ENCODE measurements around the gene DUSP16.
"Not testable (repeated sequence)": the region's sequence is repeated elsewhere in the genome, so short reads cannot be mapped to it uniquely, and the experiment has no call there.

The DUSP16 gene, protein sequence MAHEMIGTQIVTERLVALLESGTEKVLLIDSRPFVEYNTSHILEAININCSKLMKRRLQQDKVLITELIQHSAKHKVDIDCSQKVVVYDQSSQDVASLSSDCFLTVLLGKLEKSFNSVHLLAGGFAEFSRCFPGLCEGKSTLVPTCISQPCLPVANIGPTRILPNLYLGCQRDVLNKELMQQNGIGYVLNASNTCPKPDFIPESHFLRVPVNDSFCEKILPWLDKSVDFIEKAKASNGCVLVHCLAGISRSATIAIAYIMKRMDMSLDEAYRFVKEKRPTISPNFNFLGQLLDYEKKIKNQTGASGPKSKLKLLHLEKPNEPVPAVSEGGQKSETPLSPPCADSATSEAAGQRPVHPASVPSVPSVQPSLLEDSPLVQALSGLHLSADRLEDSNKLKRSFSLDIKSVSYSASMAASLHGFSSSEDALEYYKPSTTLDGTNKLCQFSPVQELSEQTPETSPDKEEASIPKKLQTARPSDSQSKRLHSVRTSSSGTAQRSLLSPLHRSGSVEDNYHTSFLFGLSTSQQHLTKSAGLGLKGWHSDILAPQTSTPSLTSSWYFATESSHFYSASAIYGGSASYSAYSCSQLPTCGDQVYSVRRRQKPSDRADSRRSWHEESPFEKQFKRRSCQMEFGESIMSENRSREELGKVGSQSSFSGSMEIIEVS

DNA sequence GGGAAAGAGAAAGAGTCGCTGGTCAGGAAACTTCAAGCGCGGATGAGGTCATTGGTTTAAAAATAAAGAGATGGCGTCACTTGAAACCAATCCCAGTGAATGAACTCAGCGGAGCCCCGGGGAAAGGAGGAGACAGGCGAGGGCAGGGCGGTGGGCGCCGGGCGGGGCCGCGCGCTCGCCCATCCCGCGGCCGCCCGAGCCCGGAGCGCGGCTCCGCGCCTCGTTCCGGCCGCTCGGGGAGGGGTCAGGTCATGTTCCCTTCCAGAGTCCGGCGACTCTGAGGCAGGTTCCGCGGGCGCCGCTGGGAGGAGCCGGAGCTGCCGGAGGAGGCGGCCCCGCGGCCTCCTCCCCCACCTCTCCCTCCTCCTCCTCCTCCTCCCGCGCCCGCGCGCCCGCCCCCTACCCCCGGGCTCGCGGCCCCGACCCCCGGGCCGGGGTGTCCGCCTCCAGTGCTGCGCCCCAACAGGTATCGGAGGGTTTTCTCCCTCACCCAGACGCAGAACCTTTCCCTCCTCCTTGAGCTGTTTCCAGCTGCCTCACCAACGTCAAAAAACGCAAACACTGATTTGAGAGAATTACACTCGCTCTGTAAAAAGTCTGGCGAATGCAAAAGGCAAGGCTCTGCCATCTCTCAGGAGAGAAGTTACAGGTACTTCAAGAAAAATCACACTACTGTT is at the start of gene DUSP16:
TSS of gene DUSP16 (minus strand) at position 279 of the 677 bp plus-strand sequence. CDS start 41,765 bp downstream, outside the sequence.
- DNase-seq: peak; percentile 49

- DNase-seq: no peak
Observed at GRCh38 chr12:12612358-12612757, 49.7 kb upstream of the DUSP16 start.

DNA sequence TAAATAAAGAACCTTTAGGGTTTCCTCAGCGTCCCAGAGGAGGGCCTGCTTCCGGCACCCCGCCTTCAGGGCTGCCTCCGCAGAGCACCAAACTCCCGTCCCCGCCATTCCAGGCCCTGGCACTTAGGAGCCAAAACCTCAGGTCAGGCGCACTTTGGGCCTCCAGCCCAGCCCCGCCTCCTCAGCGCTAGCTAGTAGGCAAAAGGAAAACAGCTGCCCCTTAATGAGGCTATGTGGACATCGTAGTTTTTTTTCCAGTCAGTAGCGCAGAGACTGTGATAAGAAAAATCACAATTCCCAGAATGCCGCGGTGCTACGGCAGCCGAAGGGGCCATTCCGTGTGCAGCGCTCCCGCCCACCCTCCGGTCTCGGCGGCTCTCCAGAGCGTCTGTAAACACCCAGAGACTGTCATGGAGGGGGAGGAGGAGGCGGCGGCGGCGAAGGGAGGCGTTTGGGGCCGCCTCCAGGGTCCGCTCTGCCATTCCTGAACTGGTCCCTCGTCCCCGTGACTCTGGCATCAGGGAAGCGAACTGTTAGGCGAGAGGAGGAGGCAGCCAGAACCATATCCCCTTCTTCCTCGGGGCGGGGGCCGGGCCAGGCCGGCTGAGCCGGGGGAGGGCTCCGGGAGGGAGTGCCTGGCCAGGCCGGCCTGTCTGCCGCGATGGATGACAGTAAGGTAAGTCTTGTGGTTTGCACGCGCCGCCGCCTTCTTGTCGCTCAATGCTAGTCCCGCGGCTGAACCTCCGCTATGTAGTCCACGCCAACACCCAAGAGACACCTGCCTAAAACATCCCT is 49.0 kb upstream of the DUSP16 start, which contains the start of gene CREBL2:
TSS of gene CREBL2 (plus strand) at position 365 of the 795 bp plus-strand sequence. CDS start at position 662, 297 bp downstream.
- peak; percentile 73 for DNase-seq

- DNase-seq: no peak
Observed at GRCh38 chr12:12610711-12611110, 48.0 kb upstream of the DUSP16 start.

DNA sequence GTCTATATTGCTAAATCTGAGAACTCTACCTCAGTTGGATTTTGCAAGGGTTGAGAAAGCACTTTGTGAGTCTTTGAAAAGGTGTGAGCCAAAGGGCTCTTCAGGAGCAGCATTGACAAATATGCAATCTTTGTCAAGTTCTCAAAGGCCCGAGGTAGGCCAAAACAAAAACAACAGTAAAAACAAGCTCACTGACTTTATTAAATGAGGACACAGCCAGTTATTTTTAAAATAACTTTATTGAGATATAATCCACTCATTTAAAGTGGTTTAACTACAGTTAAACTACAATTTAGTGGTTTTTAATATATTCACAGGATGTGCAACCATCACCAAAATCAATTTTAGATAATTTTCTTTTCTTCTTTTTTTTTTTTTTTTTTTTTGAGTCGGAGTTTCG is 47.0 kb upstream of the DUSP16 start:
- no peak for DNase-seq

DNA sequence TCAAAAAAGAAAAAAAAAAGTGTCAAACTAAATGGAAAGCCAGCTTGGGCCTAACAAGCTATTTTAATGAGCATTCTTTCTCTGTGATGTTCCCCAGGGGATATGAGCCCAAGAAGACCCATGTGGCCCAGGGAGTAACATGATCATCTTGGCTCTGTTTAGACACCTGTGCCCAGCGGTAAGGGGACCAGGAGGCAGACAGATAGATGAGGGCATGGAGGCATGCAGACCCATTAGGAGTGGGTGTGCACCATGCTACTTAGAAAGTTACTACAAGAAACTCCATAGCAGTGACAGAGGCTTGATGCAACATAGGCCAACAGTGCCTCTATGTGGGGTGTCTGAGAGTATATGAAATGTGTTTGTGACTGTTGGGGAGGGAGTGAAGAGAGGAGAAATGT is 45.9 kb upstream of the DUSP16 start:
- DNase-seq: peak; percentile 79

- no peak for DNase-seq
Observed at GRCh38 chr12:12606781-12607589, 44.3 kb upstream of the DUSP16 start.

DNA sequence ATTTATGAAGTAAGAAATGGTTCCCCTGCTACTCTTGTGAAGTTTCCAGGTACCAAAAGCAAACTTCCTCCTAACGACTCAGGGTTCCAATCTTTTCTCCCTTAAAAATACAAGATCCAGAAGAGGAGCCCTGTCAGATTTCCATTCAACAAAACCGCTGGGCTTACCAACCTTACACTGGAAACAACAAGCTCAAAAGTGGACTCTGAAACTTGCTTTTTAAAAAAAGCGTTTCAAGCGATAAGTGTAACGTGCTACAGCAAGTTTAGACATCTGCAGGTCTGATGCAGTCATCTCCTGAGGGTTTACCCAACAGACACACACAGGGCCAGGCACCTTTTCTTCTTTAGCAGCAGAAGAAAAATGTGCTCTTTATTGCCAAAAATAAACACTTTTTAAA is 42.1 kb upstream of the DUSP16 start:
- DNase-seq: no peak

- DNase-seq: no peak
Observed at GRCh38 chr12:12600659-12601058, 38.0 kb upstream of the DUSP16 start.

DNA sequence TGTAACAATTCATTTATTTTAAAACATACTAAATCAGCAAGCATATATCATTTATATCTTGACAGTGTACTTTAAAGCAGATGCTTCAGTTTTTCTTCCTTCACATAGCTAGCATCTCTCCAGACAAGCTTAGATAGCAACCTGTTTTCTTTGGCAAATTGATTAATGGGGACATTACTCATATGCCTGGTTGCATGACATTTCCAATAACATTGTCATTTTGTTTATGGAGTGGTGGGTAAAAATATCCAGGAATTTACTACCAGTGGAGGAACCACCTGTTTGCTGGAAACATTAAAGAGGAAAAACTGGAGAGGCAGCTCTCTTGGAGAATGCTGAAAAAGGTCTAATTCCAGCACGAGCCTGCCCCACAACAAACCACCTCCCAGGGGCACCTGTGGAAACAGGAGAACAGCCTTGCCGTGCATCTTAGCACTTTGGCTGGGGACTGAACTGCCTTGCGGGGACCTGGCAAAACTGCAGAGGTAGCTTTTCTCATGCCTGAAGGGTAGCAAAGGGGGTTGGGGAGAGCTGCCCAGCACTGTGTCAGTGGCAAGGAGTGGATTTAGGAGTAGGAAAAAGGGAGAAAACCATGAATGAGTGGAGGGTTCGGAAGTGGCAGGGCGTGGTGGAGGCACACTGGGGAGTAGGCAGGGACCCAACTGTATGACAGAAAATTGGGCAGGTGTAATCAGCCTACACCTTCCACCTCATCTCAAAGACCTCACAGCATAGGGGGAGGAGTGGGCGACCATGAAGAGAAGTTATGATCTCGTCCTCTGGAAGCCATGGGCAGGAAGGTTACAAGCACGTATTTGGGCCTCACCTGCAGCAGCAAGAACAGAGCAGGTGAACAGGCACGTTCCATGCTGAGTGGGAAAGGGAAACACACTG is 37.3 kb upstream of the DUSP16 start:
- DNase-seq: no peak

- DNase-seq: no peak
Observed at GRCh38 chr12:12598864-12599263, 36.2 kb upstream of the DUSP16 start.

DNA sequence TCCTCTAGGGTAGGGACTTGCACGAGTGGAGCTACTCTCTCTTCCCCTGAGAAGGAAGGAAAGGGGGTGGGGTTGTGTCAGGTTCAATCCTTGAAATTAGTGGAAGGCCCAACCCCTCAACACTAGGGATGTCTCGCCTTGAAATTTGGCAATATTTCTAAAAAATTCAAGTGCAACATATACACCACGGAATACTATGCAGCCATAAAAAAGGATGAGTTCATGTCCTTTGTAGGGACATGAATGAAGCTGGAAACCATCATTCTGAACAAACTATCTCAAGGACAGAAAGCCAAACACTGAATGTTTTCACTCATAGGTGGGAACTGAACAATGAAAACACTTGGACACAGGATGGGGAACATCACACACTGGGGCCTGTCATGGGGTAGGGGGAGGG is 33.9 kb upstream of the DUSP16 start:
- DNase-seq: not testable (repeated sequence)

DNA sequence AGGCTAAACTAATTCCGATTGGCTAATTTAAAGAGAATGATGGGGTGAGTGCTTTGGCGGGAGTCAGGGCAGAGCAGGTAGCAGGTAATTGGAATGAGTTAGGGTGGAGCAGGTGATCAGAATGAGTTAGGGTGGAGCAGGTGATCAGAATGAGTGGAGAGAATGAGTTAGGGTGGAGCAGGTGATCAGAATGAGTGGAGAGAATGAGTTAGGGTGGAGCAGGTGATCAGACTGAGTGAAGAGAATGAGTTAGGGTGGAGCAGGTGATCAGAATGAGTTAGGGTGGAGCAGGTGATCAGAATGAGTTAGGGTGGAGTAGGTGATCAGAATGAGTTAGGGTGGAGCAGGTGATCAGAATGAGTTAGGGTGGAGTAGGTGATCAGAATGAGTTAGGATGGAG is 33.3 kb upstream of the DUSP16 start:
- DNase-seq: not testable (repeated sequence)

DNA sequence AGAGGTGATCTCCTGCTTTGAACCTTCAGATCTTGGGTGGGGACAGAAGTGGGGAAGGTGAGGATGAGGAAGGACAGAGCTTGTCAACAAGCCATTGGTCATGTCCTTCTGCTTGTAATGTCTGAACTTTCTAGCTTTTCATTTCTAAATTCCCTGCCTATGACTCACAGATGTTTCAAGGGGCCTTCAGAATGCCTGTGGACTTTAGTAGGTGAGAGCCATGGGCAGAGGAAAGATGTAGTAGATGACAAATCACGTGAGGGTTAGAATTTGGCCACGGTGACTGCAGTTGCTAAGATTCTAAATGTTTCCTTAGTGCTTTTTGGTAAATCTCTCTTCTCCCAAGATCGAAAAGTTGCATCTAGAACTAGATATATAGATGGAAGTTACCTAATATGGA is 30.3 kb upstream of the DUSP16 start:
- no peak for DNase-seq

GRCh38 chr12:12590961-12591360 is 28.3 kb upstream of the DUSP16 start:
- DNase-seq: no peak

DNA sequence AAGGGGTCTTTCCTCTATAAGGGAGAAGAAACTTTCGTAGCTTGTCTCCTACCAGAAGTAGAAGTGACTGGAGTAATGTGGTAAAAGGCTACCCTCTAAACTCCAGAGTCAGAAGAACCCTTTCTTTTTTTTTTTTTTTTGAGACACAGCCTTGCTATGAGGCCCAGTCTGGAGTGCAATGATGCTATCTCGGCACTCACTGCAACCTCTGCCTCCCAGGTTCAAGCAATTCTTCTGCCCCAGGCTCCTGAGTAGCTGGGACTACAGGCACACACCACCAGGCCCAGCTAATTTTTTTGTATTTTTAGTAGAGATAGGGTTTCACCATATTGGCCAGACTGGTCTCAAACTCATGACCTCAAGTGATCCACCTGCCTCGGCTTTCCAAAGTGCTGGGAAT is 25.8 kb upstream of the DUSP16 start:
- not testable (repeated sequence) for DNase-seq

GRCh38 chr12:12587878-12588277 is 25.2 kb upstream of the DUSP16 start:
- DNase-seq: no peak

GRCh38 chr12:12586879-12587675 is 24.4 kb upstream of the DUSP16 start:
- DNase-seq: no peak

DNA sequence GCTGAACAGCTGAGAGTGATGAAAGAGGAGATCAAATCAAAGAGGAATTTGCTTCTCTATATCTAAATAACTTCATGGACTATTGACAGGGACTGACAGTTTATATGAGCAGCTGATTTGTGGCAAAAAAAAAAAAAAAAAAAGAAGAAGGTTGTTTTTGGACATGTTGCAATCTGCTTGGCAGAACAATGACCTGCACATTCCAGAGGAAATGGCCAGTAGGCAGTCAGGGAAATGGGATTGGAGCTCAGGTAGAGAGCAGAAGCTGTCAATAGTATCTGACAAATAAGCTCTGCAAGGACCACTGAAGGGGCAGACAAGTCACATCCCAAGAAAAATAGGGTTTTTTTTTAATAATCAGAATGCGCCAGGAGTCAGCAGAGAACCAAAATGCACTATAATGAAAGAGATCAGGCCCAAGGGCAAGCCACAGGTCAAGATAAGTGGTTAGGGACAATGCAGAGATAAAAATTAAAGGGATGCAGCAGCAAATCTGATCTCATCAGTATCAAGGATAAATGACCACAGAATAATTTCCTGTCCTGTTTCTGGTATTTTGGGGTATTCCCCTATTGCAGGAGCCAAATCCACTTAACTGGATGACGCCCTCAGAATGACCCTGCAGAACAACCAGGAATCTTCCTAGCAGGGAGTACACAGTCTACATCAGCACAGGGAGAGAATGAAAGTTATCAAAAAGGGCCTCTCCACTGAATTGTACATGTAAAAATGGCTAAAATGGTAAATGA is 22.6 kb upstream of the DUSP16 start:
- no peak for DNase-seq
